ENCODE data around the gene MKKS.
A peak's percentile ranks its signal among the peaks of the same experiment; 100 is the strongest.

The MKKS gene

DNA sequence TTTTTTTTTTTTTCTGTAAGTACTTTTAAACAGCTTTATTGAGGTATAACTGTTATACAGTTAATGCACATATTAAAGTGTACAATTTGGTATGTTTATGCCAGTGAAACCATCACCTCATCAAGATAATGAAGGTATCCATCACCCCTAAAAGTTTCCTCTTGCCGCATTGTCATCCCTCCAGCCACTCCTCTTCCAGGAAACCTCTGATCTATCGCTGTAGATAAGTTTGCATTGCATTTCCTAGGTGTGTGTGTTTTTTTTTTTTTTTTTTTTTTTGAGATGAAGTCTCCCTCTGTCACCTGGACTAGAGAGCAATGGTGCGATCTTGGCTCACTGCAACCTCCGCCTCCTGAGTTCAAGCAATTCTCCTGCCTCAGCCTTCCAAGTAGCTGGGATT lies 4.2 kb upstream of the MKKS start:
- DNase-seq (ENCODE audit: low read depth) = no peak
- TF ChIP-seq, protein P1, sequence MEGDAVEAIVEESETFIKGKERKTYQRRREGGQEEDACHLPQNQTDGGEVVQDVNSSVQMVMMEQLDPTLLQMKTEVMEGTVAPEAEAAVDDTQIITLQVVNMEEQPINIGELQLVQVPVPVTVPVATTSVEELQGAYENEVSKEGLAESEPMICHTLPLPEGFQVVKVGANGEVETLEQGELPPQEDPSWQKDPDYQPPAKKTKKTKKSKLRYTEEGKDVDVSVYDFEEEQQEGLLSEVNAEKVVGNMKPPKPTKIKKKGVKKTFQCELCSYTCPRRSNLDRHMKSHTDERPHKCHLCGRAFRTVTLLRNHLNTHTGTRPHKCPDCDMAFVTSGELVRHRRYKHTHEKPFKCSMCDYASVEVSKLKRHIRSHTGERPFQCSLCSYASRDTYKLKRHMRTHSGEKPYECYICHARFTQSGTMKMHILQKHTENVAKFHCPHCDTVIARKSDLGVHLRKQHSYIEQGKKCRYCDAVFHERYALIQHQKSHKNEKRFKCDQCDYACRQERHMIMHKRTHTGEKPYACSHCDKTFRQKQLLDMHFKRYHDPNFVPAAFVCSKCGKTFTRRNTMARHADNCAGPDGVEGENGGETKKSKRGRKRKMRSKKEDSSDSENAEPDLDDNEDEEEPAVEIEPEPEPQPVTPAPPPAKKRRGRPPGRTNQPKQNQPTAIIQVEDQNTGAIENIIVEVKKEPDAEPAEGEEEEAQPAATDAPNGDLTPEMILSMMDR (IDR thresholded peaks at IDR 0.05; ENCODE audit: insufficient read depth, low read depth, low read length, missing control alignments) = no peak
- H3K4me3 ChIP-seq (ENCODE audit: low read length) = no peak overlapping the region

DNA sequence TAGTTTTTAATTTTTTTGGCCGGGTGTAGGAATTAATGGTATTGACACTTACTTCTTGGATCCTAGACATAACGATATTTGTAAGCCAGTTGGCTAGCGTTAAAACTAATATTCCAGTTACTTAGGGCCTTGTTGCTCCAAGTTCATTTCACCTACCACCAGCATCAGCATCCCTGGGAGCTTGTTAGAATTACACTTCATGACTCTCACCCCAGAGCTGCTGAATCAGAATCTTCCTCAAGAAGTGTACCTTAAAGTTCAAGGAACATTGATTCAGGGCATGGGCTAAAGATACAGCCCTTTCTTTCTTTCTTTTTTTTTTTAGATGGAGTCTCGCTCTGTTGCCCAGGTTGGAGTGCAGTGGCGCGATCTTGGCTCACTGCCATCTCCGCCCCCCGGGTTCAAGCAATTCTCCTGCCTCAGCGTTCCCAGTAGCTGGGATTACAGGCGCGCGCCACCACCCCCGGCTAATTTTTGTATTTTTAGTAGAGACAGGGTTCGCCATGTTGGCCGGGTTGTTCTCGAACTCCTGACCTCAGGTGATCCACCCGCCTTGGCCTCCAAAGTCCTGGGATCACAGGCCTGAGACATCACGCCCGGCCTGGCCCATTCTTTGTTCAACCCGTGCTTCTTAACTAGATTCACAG lies 2.2 kb upstream of the MKKS start:
- no peak for DNase-seq (ENCODE audit: low read depth)
- TF ChIP-seq, protein P1 (IDR thresholded peaks at IDR 0.05; ENCODE audit: insufficient read depth, low read depth, low read length, missing control alignments) = no peak
- H3K4me3 ChIP-seq (ENCODE audit: low read length) = peak overlapping the region; percentile 80

DNA sequence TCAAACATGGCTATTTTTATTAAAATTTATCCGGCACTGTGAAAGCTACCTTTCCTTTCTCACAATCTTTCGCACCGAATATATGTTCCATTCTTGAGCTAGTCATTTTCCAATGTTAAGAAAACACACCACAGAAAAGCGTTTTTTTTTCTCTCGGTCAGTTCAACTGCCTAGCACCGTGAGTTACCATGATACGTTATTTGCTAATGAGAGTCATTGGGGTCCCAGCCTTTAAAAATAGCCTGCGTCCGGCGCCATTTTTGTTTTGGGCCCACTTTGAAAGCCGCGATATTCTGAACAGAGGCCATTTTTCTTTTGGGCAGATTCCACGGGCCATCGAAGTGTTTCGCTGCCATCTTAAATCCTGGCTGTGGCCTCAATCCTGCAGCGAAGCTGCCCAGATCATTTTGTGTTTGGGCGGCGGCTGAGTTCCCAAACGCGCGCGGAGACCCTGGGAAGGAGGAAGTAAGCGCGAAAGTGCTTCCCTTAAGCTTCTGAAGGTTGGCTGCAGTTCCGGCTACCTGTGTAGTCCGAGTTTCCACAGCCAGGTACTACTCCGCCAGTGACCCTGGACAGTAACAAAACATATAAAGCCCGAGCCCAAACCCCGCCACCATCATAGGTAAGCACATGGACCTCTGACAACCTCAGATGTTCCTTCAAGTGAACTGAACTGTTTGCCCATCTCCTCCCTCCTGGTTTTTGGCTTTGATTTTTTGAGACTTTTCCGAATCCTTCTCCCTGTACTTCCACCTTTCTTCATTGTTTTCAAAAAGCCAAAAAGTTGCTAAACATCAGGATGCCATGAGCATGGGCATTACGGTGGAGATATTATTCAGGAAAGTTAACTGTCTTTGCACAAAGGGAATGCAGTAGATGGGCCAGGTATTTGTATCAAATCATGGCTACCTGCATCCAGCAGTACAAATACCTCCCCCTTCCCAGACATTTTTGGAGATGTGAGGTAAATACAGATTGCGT lies 1.1 kb upstream of the MKKS start, which contains the start of gene SLX4IP:
Gene SLX4IP (plus strand): TSS at position 474 of the 981 bp plus-strand sequence. CDS start 22,900 bp downstream, outside the sequence.
- H3K4me3 ChIP-seq (ENCODE audit: low read length) = peak within 1 kb of the TSS; percentile 80
- TF ChIP-seq, protein P1 (IDR thresholded peaks at IDR 0.05; ENCODE audit: insufficient read depth, low read depth, low read length, missing control alignments) = no peak
- peak; percentile 96 for DNase-seq (ENCODE audit: low read depth)

DNA sequence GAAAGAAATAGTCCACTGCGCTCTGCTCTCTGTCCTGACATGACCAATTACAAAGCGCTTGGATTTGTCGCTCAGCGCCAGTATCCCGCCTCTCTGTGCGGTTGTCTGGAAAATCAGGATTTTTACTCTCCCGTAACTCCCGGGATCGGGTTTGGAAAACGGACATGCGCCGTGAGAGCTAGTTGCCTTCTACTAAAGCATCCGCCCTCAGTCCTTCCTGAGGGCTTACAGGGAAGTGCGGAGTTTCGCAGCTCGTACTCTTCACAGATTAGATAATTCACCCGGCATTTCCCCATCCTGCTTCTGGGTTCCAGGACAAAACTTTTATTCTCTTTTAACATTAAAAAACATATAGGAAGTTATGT lies 427 bp upstream of the MKKS start:
- peak; percentile 99 for DNase-seq (ENCODE audit: low read depth)
- TF ChIP-seq, protein P1 (IDR thresholded peaks at IDR 0.05; ENCODE audit: insufficient read depth, low read depth, low read length, missing control alignments) = no peak
- peak overlapping the region; percentile 80 for H3K4me3 ChIP-seq (ENCODE audit: low read length)

DNA sequence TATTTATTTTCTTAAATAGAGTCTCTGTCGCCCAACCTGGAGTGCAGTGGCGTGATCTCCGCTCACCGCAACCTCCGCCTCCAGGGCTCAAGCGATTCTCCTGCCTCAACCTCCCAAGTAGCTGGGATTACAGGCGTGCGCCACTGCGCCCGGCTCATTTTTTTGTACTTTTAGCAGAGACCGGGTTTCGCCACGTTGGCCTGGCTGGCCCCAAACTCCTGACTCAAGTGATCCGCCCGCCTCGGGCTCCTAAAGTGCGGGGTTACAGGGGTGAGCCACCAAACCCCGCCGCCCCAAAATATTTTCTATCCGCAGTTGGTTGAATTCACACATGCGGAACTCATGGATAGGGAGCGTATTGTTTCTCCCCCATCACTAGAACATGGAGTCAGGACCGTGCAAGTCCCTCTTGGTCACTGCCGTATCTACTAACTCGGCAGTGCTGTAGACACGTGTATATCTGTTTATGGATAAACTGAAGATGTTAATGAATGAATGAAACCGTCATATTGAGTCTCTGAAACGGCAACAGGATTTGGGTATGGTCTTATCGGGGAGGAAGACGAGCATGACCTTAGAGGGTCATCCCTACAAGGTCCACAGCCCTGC lies 904 bp downstream of the MKKS start:
- TF ChIP-seq, protein P1 (IDR thresholded peaks at IDR 0.05; ENCODE audit: insufficient read depth, low read depth, low read length, missing control alignments) = no peak
- peak; percentile 35 for DNase-seq (ENCODE audit: low read depth)
- H3K4me3 ChIP-seq (ENCODE audit: low read length) = peak overlapping the region; percentile 80

DNA sequence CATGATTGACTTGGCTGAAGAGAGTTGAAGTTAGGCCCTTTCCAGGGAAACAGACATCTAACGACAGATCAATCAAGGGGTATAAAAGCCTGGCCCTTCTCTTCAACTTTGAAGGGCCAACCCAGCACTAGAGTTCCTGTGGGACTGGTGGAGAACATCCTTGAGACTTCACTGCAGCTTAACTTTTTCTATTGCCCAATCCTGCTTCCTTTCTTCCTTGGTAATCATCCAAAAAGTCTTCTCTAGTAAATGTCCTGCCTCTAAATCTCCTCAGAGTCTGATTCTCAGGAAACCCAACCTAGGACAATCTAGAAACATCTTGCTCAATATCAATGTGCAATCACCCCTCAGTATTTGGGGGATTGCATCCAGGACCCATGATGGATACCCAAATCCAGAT lies 1.9 kb downstream of the MKKS start:
- TF ChIP-seq, protein P1 (IDR thresholded peaks at IDR 0.05; ENCODE audit: insufficient read depth, low read depth, low read length, missing control alignments) = no peak
- H3K4me3 ChIP-seq (ENCODE audit: low read length) = no peak overlapping the region
- no peak for DNase-seq (ENCODE audit: low read depth)
